Neutrophil (primary cell): Measurements from ENCODE around the gene CFAP221.

Experiments
- H3K27ac ChIP-seq: fragments of 200-600 bp; sonication (generic); 2 replicates; pipeline ENCODE4 v1.5.1; 2016; ENCODE audit warnings: mild to moderate bottlenecking, moderate library complexity
- H3K27me3 ChIP-seq: fragments of 200-600 bp; sonication (generic); 2 replicates; pipeline ENCODE4 v1.6.0; 2016; ENCODE audit warnings: mild to moderate bottlenecking
- H3K36me3 ChIP-seq: fragments of 200-600 bp; sonication (generic); 2 replicates; pipeline ENCODE4 v1.5.1; 2017
- H3K4me1 ChIP-seq, 2 experiments: fragments of 200-600 bp in 1 of 2; sonication (generic) in 1 of 2; 1 replicate in 1 of 2; 2 replicates in 1 of 2; pipeline versions ENCODE4 v1.5.1 to v1.6.1; 2013 to 2016; ENCODE audit warnings: low read depth in 1 of 2, low read length in 1 of 2, mild to moderate bottlenecking in 1 of 2, moderate library complexity in 1 of 2; ENCODE audit not compliant: control insufficient read depth in 1 of 2, insufficient read depth in 1 of 2
- H3K4me3 ChIP-seq, 2 experiments: fragments of 200-600 bp in 1 of 2; sonication (generic) in 1 of 2; 1 replicate in 1 of 2; 2 replicates in 1 of 2; pipeline ENCODE4 v1.5.1; 2013 to 2016; ENCODE audit warnings: low read depth in 1 of 2, low read length in 1 of 2, mild to moderate bottlenecking in 1 of 2, moderate library complexity in 1 of 2
- H3K9me3 ChIP-seq: fragments of 200-600 bp; sonication (generic); 2 replicates; pipeline ENCODE4 v1.5.1; 2016
- TF ChIP-seq, protein P1 (sequence below): fragments of 200-600 bp; sonication (generic); IDR thresholded peaks from 2 replicates; pipeline ENCODE4 v1.5.1; 2016; ENCODE audit warnings: antibody characterized with exemption

Gene CFAP221

DNA sequence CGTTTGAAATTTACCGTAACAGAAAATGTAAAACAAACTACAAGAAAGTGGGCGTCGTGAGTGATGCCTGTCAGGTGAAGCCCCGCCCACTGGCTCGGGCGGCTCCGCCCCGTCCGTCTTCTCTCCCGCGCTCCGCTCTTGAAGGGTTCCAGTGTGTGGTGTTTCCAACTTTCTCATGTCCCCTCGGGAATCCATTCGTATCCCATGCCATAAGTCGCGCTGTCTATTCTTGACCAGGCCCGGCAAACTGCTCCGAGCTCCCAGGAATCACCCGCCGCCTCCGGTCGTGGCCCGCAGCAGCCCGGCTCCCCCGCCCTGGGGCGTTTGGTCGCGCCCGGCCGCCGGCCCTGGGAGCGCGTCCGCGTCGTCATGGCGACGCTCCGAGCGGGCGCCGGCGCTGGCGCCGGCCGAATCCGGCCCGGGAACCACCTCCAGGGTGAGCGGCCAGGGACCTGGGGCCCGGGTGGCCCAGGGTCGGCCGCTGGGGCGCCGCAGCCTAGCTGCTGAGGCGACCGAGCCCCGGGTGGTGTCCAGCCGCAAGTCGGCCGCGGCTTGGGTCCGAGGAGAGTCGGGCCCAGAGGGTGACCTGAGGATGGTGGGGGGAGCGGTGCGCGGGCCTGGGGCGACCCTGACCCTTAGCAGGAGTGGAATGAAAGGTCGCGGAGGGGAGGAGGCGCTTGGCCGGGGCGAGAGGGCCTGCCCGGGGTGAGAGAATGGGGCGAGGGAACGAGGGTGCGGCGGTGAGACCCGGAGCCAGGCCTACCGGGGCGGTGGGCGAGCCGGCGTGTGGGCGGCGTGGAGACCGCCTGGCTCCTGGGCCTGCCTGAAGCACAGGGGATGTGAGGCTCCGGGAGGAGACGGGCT lies at the start of gene CFAP221:
Gene CFAP221, plus strand, starts transcription at position 375 of the 864 bp plus-strand sequence. CDS start 1,683 bp downstream, outside the sequence.
- no peak within 1 kb of the TSS for H3K27ac ChIP-seq
- H3K9me3 ChIP-seq, result no peaks in the 10 kb centered on the region
- peak within 1 kb of the TSS; percentile 10 to 32 for H3K4me3 ChIP-seq
- peaks cover 0 to 4% of the 10 kb centered on the region in 2 experiments for H3K4me1 ChIP-seq
- no peaks in the 10 kb centered on the region for H3K36me3 ChIP-seq
- H3K27me3 ChIP-seq, result peaks cover 90% of the 10 kb centered on the region
- TF ChIP-seq, protein P1, sequence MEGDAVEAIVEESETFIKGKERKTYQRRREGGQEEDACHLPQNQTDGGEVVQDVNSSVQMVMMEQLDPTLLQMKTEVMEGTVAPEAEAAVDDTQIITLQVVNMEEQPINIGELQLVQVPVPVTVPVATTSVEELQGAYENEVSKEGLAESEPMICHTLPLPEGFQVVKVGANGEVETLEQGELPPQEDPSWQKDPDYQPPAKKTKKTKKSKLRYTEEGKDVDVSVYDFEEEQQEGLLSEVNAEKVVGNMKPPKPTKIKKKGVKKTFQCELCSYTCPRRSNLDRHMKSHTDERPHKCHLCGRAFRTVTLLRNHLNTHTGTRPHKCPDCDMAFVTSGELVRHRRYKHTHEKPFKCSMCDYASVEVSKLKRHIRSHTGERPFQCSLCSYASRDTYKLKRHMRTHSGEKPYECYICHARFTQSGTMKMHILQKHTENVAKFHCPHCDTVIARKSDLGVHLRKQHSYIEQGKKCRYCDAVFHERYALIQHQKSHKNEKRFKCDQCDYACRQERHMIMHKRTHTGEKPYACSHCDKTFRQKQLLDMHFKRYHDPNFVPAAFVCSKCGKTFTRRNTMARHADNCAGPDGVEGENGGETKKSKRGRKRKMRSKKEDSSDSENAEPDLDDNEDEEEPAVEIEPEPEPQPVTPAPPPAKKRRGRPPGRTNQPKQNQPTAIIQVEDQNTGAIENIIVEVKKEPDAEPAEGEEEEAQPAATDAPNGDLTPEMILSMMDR, result no peak

DNA sequence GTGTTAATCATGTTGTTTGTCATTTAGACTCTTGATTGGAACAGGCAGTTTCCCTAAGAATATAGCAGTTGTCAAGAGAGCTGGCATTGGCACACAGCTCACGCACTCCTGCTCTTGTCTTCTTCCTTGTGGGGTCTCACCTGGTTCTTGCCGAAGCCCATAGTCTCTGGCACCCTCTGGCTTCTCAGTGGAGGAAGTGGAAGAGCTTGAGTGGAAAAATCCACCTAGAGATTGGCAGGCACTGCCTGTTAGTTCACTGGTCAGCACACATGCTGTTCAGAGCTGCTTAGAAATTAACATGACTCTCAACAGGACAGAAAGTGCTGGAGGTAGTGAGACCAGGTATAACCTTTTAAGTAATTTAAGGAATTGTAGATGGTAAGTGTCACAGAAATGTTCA lies 48.3 kb upstream of the CFAP221 start:
- H3K36me3 ChIP-seq, result no peaks in the 10 kb centered on the region
- H3K27ac ChIP-seq, result no peak overlapping the region
- H3K27me3 ChIP-seq, result peaks cover 21% of the 10 kb centered on the region
- H3K4me3 ChIP-seq, result no peak overlapping the region
- H3K4me1 ChIP-seq, result no peaks in the 10 kb centered on the region
- TF ChIP-seq, protein P1, result no peak
- peaks cover 5% of the 10 kb centered on the region for H3K9me3 ChIP-seq

DNA sequence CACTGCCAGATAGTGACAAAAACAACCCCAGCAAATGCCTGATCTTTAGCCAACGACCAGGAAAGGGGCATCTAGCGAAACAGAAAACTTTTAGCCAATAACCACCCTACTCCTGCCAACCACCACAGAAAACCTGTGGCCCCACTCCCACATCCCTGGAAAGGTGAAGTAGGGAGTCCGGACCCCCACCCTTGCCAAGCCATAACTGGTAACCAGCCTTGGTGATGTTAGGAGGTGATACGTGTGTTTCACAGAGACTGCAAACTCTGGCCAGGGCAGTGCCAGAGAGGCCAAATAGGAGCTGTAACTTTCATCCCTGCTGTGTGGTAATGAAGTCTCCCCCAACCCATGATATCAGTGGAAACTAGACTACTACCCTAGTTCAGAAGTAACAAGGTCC lies 47.6 kb upstream of the CFAP221 start:
- Histone ChIP-seq H3K27me3 (peaks cover 21% of the 10 kb centered on the region), H3K27ac (no peak overlapping the region), H3K4me3 (no peak overlapping the region), H3K36me3 (no peaks in the 10 kb centered on the region), H3K4me1 (no peaks in the 10 kb centered on the region), H3K9me3 (peaks cover 5% of the 10 kb centered on the region)
- TF ChIP-seq, protein P1, result no peak

DNA sequence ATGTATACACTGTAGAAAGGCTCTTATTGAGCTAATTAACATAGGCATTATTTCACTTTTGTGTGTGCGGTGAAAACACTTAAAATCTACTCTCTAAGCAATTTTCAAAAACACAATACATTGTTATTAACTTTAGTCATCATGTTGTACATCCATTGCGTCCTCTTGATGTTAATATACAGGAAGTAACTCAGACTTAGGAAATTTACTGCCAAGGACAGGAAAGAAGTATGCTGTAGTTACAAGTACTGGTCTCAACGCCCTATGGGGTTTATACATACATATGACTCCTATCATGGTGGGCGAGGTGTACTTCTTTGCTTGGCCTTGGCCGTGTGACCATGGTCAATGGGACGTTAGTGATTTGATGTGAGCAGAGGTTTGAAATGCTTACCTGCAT lies 35.5 kb upstream of the CFAP221 start:
- Histone ChIP-seq H3K36me3 (no peaks in the 10 kb centered on the region), H3K9me3 (no peaks in the 10 kb centered on the region), H3K4me3 (no peak overlapping the region), H3K27ac (no peak overlapping the region), H3K4me1 (no peaks in the 10 kb centered on the region), H3K27me3 (peaks cover 11% of the 10 kb centered on the region)
- TF ChIP-seq, protein P1, result no peak

DNA sequence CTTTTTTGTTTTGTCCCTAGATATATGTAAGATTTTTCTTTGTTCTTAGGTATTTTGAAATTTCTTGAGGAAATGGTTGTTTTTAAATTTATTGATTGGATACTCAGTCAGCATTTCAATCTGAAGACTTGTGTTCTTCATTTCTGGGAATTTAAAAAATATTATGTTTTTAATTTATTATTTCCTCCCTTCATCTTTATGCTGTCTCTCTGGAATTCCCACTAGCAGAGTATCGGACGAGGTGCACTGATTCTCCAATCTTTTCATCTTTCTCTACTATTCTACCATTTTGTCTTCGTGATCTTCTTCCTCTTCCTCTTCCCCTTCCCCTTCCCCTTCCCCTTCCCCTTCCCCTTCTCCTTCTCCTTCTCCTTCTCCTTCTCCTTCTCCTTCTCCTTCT lies 32.3 kb upstream of the CFAP221 start:
- H3K4me3 ChIP-seq, result no peak overlapping the region
- no peak overlapping the region for H3K27ac ChIP-seq
- TF ChIP-seq, protein P1, result no peak
- no peaks in the 10 kb centered on the region for H3K9me3 ChIP-seq
- no peaks in the 10 kb centered on the region for H3K36me3 ChIP-seq
- H3K4me1 ChIP-seq, result no peaks in the 10 kb centered on the region
- peaks cover 27% of the 10 kb centered on the region for H3K27me3 ChIP-seq
